Activated naive CD4-positive, alpha-beta T cell (primary cell): ENCODE data around the gene RABGGTB.
A peak's percentile ranks its signal among the peaks of the same experiment; 100 is the strongest.
"Not testable (repeated sequence)": the region's sequence is repeated elsewhere in the genome, so short reads cannot be mapped to it uniquely, and the experiment has no call there.

ENCODE experiments used
- DNase-seq, 4 experiments: peaks; one replicate each; lab custom pipeline; 2025; lab: John Stamatoyannopoulos, UW

Gene RABGGTB

DNA sequence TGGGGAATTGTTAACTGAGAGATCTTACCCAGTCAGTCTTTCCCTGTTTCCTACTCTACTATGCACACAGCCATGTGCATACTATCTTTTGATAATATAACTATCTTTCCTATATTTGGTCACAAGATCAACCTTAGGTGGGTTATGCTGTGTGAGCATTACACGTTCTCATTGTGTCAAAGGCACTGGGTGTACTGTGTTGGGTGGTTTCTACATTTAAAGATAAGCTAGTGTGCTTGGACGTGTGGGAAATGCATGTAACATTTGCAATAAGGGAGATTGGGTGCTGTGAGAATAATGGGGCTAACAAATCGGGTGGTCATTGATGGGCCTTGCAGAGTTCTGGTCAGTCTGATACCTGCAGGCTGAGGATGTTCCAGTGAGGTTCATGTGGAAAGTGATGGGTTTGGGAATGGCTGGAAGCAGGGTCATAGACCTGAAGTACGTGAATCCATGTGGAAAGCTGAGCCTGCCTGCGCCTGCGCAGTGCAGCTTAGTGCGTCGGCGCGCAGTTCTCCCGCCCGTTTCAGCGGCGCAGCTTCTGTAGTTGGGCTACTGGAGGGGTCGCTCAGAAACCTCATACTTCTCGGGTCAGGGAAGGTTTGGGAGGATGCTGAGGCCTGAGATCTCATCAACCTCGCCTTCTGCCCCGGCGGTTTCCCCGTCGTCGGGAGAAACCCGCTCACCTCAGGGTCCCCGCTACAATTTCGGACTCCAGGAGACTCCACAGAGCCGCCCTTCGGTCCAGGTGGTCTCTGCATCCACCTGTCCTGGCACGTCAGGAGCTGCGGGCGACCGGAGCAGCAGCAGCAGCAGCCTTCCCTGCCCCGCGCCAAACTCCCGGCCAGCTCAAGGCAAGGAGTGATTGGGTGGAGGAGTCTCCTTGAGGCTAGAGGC, 10.6 kb downstream of the RABGGTB start, which contains the start of gene MSH4:
Gene MSH4, plus strand, starts transcription at position 507 of the 897 bp plus-strand sequence. Its CDS starts 104 bp downstream, at position 611.
- DNase-seq = peak in 1 of 4 experiments; percentile 7

DNA sequence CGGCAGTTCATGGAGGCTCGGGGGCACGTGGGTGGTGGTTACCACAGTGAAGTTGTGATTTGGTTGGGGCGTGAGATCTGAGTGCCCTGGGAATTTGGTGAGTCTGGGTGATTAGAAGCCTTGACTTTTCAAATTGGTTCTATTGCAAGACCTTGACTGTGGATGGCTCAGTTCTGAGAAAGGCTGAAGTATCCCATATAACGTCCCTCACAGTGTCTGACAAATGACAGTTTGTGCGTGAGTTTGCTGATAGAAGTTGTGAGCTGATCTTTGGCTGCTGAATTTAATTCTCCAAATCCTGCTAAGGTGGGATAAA, 11.2 kb downstream of the RABGGTB start:
- no peak for DNase-seq

DNA sequence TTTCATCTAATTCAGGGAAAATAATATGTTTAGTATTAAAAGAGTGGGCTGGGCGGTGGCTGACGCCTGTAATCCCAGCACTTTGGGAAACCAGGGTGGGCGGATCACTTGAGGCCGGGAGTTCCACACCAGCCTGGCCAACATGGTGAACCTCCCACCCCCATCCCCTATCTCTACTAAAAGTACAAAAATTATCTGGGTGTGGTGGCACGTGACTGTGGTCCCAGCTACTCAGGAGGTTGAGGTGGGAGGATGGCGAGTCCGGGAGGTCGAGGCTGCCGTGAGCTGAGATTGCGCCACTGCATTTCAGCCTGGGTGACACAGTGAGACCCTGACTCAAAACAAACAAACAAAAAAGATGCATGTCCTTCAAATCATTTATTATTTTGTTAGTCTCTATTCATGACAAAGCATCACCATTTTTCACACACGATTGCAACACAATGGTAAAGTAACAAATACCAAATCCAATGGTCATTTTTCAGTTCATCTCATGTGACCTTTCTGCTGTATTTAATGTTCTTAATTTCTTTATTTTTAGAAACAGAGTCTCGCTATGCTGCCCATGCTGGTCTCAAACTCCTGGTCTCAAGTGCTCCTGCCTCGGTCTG, 11.7 kb downstream of the RABGGTB start:
- no peak for DNase-seq

DNA sequence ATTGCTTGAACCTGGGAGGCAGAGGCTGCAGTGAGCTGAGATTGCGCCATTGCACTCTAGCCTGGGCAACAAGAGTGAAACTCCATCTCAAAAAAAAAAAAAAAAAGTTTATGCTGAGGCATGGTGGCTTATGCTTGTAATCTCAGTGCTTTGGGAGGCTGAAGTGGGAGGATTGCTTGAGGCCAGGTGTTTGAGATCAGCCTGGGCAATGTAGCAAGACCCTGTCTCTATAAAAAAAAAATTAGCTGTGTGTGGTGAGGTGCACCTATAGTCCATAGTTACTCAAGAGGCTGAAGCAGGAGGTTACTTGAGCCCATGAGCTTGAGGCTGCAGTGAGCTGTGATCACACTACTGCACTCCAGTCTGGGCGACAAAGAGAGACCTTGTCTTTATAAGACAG, 15.4 kb downstream of the RABGGTB start:
- not testable (repeated sequence) for DNase-seq

GRCh38 chr1:75808921-75809320, 22.9 kb downstream of the RABGGTB start:
- DNase-seq = no peak

DNA sequence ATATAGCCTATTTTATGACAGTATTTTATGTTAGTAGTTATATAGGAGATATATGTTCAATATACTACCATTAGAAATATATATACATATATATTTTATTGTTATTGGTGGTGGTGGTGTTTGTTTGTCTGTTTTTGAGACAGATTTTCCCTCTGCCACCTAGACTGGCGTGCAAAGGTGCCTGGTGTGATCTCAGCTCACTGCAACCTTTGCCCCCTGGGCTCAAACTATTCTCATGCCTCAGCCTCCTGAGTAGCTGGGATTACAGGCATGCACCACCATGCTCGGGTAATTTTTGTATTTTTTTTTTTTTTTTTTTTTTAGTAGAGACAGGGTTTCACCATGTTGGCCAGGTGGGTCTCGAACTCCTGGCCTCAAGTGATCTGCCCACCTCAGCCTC, 24.1 kb downstream of the RABGGTB start:
- not testable (repeated sequence) for DNase-seq

DNA sequence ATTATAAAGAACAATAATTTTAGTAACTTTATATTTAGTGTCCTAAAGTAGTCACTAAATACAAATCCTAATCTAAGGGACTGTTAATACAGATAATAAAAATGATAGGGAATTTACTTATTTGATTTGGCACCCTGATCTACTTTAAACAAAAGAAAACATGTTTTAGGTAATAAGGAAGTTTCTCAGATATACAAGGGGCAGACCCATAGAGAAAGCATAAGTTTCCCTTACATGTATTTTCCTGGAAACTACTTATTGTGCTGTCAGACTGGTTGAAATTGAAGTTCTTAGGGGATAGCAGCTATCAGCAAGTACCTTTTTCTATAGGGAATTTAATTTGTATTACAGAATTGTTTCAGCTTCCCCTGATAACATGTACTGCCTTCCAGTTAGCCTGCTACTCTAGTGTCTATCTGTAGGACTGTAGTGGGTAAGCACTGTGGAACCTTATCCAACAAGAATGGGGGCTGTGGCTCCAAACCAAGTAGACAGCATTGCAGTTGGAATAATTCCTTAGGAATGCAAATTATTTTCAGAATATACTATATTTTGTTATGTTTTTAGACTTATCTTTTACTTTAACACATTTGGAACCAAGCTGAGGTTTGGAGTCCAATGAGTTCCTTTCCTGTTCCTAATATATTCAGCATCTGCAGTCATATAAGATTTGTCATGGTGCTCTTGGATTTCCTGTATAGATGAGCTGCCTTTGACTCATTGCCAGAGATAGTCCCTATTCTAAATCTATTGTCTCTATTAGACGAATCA, 25.3 kb downstream of the RABGGTB start:
- DNase-seq = no peak

DNA sequence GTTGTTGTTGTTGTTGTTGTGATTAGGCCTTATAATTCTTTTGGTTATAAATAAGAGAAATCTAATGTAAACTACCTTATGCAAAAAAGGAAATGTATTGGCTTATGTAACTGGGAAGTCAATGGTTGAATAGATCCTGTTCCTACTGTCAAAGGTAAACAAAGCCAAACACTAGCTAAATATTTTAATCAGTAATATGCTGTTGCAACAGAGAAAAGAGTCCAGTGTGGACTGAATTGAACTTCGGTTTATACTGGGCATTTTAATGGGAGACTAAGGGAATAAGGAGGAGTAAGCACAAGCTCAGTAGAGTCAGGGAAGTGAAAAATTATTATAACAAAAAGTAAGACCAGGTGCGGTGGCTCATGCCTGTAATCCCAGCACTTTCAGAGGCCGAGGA, 26.0 kb downstream of the RABGGTB start:
- no peak for DNase-seq

DNA sequence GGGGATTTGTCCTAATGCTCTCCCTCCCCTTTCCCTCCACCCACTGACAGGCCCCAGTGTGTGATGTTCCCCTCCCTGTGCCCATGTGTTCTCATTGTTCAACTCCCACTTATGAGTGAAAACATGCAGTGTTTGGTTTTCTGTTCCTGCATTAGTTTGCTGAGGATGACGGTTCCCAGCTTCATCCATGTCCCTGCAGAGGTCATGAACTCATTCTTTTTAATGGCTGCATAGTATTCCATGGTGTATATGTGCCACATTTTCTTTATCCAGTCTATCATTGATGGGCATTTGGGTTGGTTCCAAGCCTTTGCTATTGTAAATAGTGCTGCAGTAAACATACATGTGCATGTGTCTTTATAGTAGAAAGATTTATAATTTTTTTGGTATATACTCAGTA, 37.5 kb downstream of the RABGGTB start:
- DNase-seq = not testable (repeated sequence)

- no peak for DNase-seq
Measured at GRCh38 chr1:75836528-75837100, 50.6 kb downstream of the RABGGTB start.

GRCh38 chr1:75838079-75838478, 52.0 kb downstream of the RABGGTB start:
- no peak for DNase-seq

- DNase-seq = no peak
Measured at GRCh38 chr1:75841421-75841820, 55.4 kb downstream of the RABGGTB start.
